NT2/D1 (cell line): ENCODE data around the gene EFCC1.

Experiments used
- YY1 ChIP-seq: IDR thresholded peaks from 2 replicates; pipeline ENCODE4 v1.6.1; 2011; ENCODE audit not compliant: insufficient read length, insufficient read depth
- ZNF274 ChIP-seq: IDR thresholded peaks from 2 replicates; pipeline ENCODE4 v1.6.1; 2011; ENCODE audit warnings: mild to moderate bottlenecking, low read depth, low read length

DNA sequence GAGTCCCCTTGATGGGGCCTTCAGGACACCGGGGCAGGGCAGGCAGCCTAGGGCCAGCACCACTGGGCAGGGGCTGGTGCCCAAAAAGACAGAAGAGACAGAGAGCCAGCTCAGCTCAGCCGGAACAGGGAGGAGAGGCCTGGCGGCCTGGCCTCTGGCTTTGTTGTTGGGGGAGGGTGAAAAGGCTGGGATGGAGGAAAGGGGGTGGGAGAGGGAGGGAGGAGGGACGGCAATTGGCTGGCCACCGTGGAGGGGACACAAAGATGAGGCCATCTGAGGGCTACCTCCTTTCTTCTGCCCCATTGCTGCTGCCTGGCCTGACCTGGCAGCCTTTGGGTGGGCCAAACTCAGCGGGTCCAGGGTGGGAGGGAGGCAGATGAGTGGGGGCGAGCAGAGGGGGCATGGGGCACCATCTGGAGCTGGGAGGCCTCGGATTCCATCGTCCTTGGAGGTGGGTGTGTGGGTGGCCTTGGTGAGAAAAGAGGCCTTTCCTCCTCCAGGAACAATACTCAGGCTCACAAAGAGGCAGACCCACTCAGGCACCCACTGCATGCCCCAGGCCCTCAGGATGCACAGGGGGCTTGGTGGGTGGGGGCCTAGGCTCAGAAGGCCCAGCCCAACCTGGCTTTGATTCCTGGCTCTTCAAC lies 9.3 kb downstream of the EFCC1 start:
- no peak for TF ChIP-seq YY1
- no peak for TF ChIP-seq ZNF274
